Caco-2 (cell line): ENCODE measurements around the gene OBI1. TPM values are rescaled to one million over a fixed set of nuclear protein-coding genes. Genes with fewer than 3 reads are reported as not detected.
A peak's percentile ranks its signal among the peaks of the same experiment; 100 is the strongest.

Source experiments
- BruUV-seq: library from RNA; stranded (reverse); fragments of 400-500 nt; replicated peaks from 2 replicates; lab custom pipeline; 2021; lab: Mats Ljungman, UMichigan
- CTCF ChIA-PET: fragments of 300-600 bp; sonication (Branson Sonifier 250); formaldehyde crosslinking; loops from one replicate; lab custom pipeline; 2022; ENCODE audit warnings: antibody characterized with exemption; lab: Charles Lee
- POLR2A ChIA-PET: fragments of 300-600 bp; sonication (Branson Sonifier 250); formaldehyde crosslinking; loops from one replicate; lab custom pipeline; 2022; ENCODE audit warnings: antibody characterized with exemption; lab: Charles Lee
- DNase-seq, 2 experiments: peaks; one replicate each; pipeline versions ENCODE4 v3.0.0 to v3.0.0-alpha.2; 2020 to 2022
- H3K27me3 ChIP-seq: replicated peaks from 2 replicates; pipeline ENCODE4 v1.6.0; 2011; ENCODE audit warnings: low read length; ENCODE audit not compliant: control insufficient read depth, insufficient read depth
- H3K36me3 ChIP-seq: 2 replicates; pipeline ENCODE4 v1.5.1; 2011; ENCODE audit warnings: low read length; ENCODE audit not compliant: control insufficient read depth, insufficient read depth
- H3K4me1 ChIP-seq: fragments of 250-450 bp; sonication (Bioruptor Pico); 2 replicates; pipeline ENCODE4 v1.5.1; 2020; ENCODE audit warnings: mild to moderate bottlenecking
- H3K4me3 ChIP-seq: 2 replicates; pipeline ENCODE4 v1.5.1; 2011; ENCODE audit warnings: low read depth, mild to moderate bottlenecking, control low read depth, low read length
- H3K9me3 ChIP-seq: fragments of 250-450 bp; sonication (Bioruptor Pico); 2 replicates; pipeline ENCODE4 v1.5.1; 2020; ENCODE audit warnings: mild to moderate bottlenecking, moderate library complexity
- H3K27ac Mint-ChIP-seq: one replicate; pipeline ENCODE4 v1.8.0; 2022; ENCODE audit warnings: mixed read lengths; ENCODE audit not compliant: unreplicated experiment
- H3K27me3 Mint-ChIP-seq: one replicate; pipeline ENCODE4 v1.8.0; 2022; ENCODE audit warnings: mixed read lengths; ENCODE audit not compliant: insufficient read depth, unreplicated experiment
- H3K36me3 Mint-ChIP-seq: one replicate; pipeline ENCODE4 v1.8.0; 2022; ENCODE audit warnings: mild to moderate bottlenecking, mixed read lengths; ENCODE audit not compliant: insufficient read depth, unreplicated experiment
- H3K4me1 Mint-ChIP-seq: one replicate; pipeline ENCODE4 v1.8.0; 2022; ENCODE audit warnings: low read depth, mixed read lengths; ENCODE audit not compliant: unreplicated experiment
- H3K4me3 Mint-ChIP-seq: one replicate; pipeline ENCODE4 v1.8.0; 2022; ENCODE audit warnings: mild to moderate bottlenecking, moderate library complexity, mixed read lengths; ENCODE audit not compliant: unreplicated experiment
- H3K9me3 Mint-ChIP-seq: one replicate; pipeline ENCODE4 v1.8.0; 2022; ENCODE audit warnings: mixed read lengths; ENCODE audit not compliant: unreplicated experiment
- intact Hi-C: fragments of 100-400 bp; cut with micrococcal nuclease; formaldehyde crosslinking; loops from one replicate; pipeline ENCODE4 v1.10.0; 2022; ENCODE audit not compliant: unreplicated experiment
- total RNA-seq: library from RNA; stranded (reverse); gene quantifications from 2 replicates; pipeline ENCODE4 v1.2.3, GENCODE V29; 2022
- TF ChIP-seq, protein P1 (sequence below), 2 experiments: fragments of 200-600 bp in 1 of 2; IDR thresholded peaks; 1 replicate in 1 of 2; 2 replicates in 1 of 2; pipeline versions ENCODE4 v1.5.1 to v1.8.0; 2011 to 2022; ENCODE audit warnings: antibody characterized with exemption in 1 of 2, control low read depth in 1 of 2, inconsistent platforms in 1 of 2, low read depth in 1 of 2, low read length in 1 of 2, mild to moderate bottlenecking in 1 of 2, moderate library complexity in 1 of 2; ENCODE audit not compliant: insufficient read depth in 1 of 2, severe bottlenecking in 1 of 2, unreplicated experiment in 1 of 2

OBI1 gene
- total RNA-seq, 1 experiment from 2014 or later, result 19.9 TPM

DNA sequence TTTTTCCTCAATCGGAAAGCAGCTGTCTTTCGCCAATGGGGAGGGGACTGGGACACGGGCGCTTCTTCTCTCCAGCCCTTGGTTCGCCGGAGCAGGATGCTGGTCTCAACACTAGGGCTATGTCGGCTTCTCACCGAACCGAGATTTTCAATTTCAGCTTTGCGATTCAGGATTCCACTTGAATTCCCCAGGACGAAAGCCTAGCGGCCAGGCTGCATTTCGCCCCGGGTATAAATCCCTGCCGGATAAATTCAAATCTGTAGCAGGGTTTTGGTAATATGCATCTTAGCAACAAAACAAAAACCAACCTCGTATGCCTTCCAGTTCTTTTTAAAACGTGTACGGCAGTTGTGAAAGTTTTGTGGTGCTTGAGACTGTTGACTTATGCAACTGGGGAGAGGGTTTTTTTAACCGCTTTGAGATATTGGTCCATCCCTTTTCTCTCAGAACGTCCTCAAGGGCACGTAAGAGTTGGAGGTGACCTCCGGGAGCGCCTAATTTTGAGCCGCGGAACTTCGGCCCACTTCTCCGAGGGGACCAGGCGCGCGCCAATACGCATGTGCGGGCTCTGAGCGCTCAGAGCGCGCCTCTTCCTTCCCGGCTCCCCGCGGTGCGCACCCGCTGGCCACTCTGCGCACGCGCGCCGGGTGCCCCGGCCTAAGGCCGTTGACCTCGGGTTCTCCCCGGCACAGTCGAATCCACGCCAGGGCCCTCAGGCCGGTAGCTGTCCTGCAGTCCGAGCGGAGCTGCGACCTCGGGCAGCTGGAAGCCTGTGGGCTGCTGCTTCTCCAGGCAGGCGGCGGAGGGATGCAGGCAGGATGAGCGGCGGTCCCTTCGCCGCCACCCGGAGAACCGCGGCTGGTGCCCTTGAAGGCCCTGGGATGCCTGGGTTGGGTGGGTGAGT, 63.2 kb downstream of the OBI1 start:
- no peaks in the 10 kb centered on the region for H3K27me3 ChIP-seq
- H3K4me1 ChIP-seq, result no peaks in the 10 kb centered on the region
- CTCF ChIA-PET, result no interaction called here
- POLR2A ChIA-PET, result no interaction called here
- H3K4me3 Mint-ChIP-seq, result no peak overlapping the region
- no peak for DNase-seq
- H3K36me3 ChIP-seq, result no peaks in the 10 kb centered on the region
- H3K9me3 Mint-ChIP-seq, result no peaks in the 10 kb centered on the region
- peaks cover 8% of the 10 kb centered on the region for H3K4me1 Mint-ChIP-seq
- no peak overlapping the region for H3K27ac Mint-ChIP-seq
- no peak overlapping the region for H3K4me3 ChIP-seq
- no TSS peak for BruUV-seq
- H3K27me3 Mint-ChIP-seq, result peaks cover 12% of the 10 kb centered on the region
- no peaks in the 10 kb centered on the region for H3K36me3 Mint-ChIP-seq
- H3K9me3 ChIP-seq, result no peaks in the 10 kb centered on the region
- intact Hi-C loops, result no loop called here
- TF ChIP-seq, protein P1, sequence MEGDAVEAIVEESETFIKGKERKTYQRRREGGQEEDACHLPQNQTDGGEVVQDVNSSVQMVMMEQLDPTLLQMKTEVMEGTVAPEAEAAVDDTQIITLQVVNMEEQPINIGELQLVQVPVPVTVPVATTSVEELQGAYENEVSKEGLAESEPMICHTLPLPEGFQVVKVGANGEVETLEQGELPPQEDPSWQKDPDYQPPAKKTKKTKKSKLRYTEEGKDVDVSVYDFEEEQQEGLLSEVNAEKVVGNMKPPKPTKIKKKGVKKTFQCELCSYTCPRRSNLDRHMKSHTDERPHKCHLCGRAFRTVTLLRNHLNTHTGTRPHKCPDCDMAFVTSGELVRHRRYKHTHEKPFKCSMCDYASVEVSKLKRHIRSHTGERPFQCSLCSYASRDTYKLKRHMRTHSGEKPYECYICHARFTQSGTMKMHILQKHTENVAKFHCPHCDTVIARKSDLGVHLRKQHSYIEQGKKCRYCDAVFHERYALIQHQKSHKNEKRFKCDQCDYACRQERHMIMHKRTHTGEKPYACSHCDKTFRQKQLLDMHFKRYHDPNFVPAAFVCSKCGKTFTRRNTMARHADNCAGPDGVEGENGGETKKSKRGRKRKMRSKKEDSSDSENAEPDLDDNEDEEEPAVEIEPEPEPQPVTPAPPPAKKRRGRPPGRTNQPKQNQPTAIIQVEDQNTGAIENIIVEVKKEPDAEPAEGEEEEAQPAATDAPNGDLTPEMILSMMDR (IDR thresholded peaks at IDR 0.05; ENCODE audit: insufficient read depth in 1 of 2, low read depth in 1 of 2, low read length in 1 of 2, severe bottlenecking in 1 of 2, unreplicated experiment in 1 of 2), result no peak

DNA sequence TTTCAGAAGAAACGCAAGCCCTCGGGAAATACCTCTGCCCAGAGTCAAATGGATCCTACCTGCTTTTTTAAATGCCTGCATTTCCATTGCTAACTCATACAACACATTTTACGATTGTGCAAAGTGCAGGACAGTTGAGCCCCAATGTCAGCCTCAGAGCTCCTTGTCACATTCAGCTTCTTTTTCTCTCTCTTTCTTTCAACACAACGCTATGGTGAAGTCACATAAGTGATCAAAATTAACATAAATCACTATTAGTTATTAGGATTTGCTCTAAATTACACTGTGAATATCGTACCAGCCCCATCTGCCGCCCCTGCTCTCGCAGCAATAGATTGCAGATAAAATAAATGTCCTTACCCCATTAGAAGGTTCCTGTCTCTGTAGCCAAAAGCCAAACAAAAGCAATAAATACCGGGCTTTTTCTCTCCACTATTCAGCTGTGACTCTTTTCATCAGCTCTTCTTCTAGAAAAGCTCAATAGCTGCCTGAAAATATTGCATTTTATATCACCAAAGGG, 64.4 kb downstream of the OBI1 start:
- Mint-ChIP-seq H3K4me1 (peaks cover 8% of the 10 kb centered on the region), H3K27me3 (peaks cover 17% of the 10 kb centered on the region), H3K9me3 (no peaks in the 10 kb centered on the region), H3K4me3 (peak overlapping the region; percentile 9), H3K36me3 (no peaks in the 10 kb centered on the region), H3K27ac (no peak overlapping the region)
- no TSS peak for BruUV-seq
- TF ChIP-seq, protein P1 (IDR thresholded peaks at IDR 0.05; ENCODE audit: insufficient read depth in 1 of 2, low read depth in 1 of 2, low read length in 1 of 2, severe bottlenecking in 1 of 2, unreplicated experiment in 1 of 2), result no peak
- no peak overlapping the region for H3K4me3 ChIP-seq
- no peaks in the 10 kb centered on the region for H3K27me3 ChIP-seq
- H3K4me1 ChIP-seq, result no peaks in the 10 kb centered on the region
- CTCF ChIA-PET, result no interaction called here
- intact Hi-C loops, result no loop called here
- H3K9me3 ChIP-seq, result no peaks in the 10 kb centered on the region
- POLR2A ChIA-PET, result no interaction called here
- no peaks in the 10 kb centered on the region for H3K36me3 ChIP-seq
- no peak for DNase-seq

DNA sequence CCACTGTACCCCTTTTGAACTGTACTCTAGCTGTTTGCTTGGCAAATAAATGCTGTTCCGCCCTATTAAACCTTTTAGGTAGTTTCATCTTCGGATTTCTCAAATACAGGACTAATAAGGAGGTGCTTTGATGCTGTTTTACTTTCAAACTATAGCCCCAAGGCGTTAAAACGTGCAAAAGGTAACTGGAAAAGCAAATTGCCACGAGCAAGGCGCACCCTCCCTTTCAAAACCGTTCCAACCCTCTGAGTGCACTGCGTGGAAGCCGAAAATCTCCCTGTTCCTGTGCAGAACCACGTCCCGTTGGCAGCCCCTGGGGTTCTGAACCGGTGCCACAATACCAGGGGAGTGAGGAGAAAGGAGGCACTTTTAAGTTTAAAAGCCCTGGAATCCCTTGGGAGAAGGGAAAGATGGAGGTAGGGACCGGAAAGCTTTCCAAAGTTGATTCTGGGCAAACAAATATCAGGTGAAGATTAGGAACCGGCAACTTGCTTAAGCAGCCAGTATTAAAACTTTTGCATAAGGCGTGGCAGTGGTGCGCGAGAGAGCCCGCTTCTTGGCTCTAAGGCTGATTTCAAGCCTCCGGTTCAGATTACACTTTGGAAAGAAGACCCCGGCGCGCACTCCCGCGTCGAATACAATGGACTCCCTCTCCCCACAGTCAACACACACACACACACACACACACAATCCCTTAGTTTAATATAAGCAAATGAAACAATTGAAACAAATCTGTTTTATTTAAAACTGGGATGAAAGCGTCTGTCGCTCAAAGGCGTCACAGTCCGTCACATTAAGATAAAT, 65.1 kb downstream of the OBI1 start:
- no peaks in the 10 kb centered on the region for H3K36me3 ChIP-seq
- ChIA-PET CTCF (no interaction called here), POLR2A (no interaction called here)
- no peaks in the 10 kb centered on the region for H3K27me3 ChIP-seq
- no peaks in the 10 kb centered on the region for H3K9me3 ChIP-seq
- Mint-ChIP-seq H3K27me3 (peaks cover 21% of the 10 kb centered on the region), H3K4me3 (peak overlapping the region; percentile 9), H3K9me3 (no peaks in the 10 kb centered on the region), H3K4me1 (peaks cover 8% of the 10 kb centered on the region), H3K36me3 (no peaks in the 10 kb centered on the region), H3K27ac (no peak overlapping the region)
- no peak for DNase-seq
- intact Hi-C loops, result no loop called here
- TF ChIP-seq, protein P1 (IDR thresholded peaks at IDR 0.05; ENCODE audit: insufficient read depth in 1 of 2, low read depth in 1 of 2, low read length in 1 of 2, severe bottlenecking in 1 of 2, unreplicated experiment in 1 of 2), result no peak
- H3K4me3 ChIP-seq, result no peak overlapping the region
- no peaks in the 10 kb centered on the region for H3K4me1 ChIP-seq
- no TSS peak for BruUV-seq
